ENCODE data around the gene CMTM3.
A peak's percentile ranks its signal among the peaks of the same experiment; 100 is the strongest.
"Not testable (repeated sequence)": the region's sequence is repeated elsewhere in the genome, so short reads cannot be mapped to it uniquely, and the experiment has no call there.

Gene CMTM3

DNA sequence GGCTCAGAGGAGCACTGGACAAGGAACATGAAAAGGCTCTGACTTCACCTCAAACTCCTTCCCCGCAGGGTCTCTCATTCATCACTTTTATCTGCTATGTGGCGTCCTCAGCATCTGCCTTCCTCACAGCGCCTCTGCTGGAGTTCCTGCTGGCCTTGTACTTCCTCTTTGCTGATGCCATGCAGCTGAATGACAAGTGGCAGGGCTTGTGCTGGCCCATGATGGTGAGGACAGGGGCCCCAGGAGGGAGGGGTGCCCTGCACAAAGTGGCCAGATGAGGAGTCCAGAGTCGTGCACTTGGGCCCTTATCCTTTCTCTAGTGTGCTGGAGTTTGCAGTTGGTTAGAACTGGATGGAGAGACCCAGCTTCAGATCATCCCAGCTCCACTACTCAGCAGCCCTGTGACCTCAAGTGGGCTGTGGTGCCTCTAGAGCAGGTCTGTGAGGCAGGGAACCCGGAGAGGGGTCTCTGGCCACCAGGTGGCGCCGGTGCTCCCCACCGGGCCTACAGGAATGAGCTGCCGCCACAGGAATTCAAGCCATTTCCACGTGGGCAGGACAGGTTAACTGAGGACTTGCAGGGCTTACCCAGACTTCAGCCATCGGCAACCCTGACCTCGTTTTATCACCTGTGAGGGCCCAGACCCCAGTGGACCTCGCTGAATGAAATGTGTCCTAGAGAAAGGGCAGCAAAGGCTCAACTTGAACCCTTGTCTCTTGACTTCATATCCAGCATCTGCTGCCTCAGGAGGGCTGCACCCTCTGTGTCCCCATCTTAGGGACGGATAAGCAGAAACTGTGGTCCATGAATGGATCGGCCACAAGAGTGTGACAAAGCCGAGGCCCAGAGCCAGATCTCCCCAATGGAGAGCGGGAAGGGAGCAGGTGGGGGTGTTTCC lies 4.0 kb downstream of the CMTM3 start:
- DNase-seq (ENCODE audit: low read depth in 1 of 2, low spot score in 1 of 2) = peak; percentile 77 to 80

- DNase-seq (ENCODE audit: low read depth in 1 of 2, low spot score in 1 of 2) = no peak
Measured at GRCh38 chr16:66609139-66609510, 4.6 kb downstream of the CMTM3 start.

DNA sequence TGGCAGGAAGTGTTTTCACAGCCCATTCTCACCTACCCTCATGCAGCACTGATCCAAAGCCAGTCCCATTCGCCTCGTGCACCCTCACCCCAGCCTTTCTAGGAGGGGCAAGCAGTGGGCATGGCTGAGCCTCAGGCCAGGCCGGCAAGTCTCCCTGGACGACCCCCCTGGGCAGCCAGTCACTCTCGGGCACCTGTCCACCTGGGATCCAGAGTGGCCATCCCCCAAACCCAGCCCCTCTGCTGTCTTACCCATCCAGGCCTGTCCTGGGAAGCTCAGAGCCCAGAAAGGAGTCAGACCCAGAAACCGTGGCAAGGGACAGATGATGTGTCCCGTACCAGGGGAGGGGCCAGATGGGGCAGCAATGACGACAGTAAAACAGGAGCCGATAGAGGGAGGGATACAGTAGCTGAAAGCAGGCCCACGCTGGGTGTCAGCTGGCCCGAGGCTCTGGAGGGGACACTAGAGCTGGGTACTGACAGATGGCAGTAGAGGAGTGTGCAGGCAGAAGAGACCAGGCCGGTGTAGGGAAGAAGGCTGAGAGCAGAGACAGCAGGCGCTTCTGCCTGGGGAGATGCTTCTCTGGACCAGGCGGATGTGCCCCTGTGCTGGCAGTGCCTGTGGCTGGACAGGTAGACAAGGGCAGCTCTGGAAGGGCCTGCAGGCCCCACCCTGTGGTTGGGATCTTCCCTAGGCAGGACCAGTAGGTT lies 5.8 kb downstream of the CMTM3 start:
- no peak for DNase-seq (ENCODE audit: low read depth in 1 of 2, low spot score in 1 of 2)

- DNase-seq (ENCODE audit: low read depth in 1 of 2, low spot score in 1 of 2) = not testable (repeated sequence)
Measured at GRCh38 chr16:66611911-66612310, 7.4 kb downstream of the CMTM3 start.

- DNase-seq (ENCODE audit: low read depth in 1 of 2, low spot score in 1 of 2) = no peak
Measured at GRCh38 chr16:66612422-66612821, 7.9 kb downstream of the CMTM3 start.

DNA sequence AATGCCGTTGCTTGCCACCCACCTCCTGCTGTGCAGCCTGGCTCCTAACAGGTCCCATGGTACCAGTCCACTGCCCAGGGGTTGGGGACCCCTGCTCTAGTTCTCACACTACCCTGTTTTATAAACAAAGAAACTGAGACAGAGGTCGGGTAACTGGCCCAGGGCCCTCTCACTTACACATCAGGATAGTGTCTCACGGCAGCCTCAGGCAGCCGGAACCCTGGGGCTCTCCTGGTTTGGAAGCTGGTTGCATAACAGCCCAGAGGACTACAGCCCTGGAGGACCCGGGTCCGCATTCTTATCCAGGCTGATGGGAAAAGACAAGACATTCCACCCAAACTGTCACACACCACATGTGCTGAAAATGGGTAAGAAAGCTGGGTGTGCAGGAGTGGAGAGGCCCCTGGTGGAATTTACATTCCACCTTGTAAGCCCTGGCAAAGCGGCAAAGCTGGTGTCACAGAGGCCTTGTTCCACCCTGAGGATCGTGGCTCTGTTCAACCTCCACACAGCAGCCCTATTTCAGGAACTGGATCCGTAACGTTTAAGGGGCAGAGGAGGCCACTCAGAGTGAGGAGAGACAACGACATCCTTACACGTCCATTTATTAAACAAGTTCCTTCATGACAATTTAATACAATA lies 9.8 kb downstream of the CMTM3 start:
- no peak for DNase-seq (ENCODE audit: low read depth in 1 of 2, low spot score in 1 of 2)

- DNase-seq (ENCODE audit: low read depth in 1 of 2, low spot score in 1 of 2) = no peak
Measured at GRCh38 chr16:66616169-66616568, 11.7 kb downstream of the CMTM3 start.

DNA sequence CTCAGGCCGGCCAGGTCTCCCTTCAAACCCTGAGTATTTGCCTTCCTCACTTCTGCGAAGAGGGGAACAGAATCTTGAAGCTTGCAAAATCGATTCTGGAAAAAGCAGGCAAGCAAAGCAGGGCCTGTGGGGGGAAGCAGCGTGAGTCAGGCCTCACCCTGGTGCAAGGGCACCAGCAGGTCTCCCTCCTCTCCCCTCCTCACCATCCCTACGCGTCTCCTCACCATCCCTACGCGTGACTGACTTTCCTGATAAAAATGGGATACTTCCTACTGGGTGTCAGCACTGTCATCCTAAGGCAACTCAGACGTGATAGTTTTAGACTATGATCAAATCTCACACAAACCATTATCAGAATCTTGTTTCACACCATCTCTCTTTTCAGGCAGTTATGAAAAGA lies 12.1 kb downstream of the CMTM3 start:
- DNase-seq (ENCODE audit: low read depth in 1 of 2, low spot score in 1 of 2) = no peak

- no peak for DNase-seq (ENCODE audit: low read depth in 1 of 2, low spot score in 1 of 2)
Measured at GRCh38 chr16:66617010-66617434, 12.5 kb downstream of the CMTM3 start.

DNA sequence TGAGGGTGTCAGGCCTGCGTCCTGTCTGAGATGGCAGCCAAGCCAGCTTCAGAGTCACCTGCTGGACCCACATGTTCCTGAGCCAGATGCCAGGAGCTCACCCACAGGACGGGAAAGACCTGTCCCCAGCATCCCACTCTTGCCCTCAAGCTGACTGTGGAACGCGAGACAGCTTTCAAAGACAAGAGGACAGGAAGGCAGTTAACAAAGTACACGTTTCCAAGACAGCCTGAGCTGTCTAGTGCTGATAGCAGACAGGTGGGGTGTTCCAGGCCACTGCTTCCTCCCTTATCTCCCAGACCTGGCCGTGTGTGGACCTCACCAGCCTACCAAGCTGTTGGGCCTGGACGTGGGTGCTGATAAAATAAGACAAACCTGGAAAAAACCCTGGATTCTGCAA lies 13.2 kb downstream of the CMTM3 start:
- DNase-seq (ENCODE audit: low read depth in 1 of 2, low spot score in 1 of 2) = no peak

GRCh38 chr16:66618588-66619375 lies 14.3 kb downstream of the CMTM3 start:
- no peak for DNase-seq (ENCODE audit: low read depth in 1 of 2, low spot score in 1 of 2)

GRCh38 chr16:66619534-66620428 lies 15.3 kb downstream of the CMTM3 start:
- no peak for DNase-seq (ENCODE audit: low read depth in 1 of 2, low spot score in 1 of 2)

DNA sequence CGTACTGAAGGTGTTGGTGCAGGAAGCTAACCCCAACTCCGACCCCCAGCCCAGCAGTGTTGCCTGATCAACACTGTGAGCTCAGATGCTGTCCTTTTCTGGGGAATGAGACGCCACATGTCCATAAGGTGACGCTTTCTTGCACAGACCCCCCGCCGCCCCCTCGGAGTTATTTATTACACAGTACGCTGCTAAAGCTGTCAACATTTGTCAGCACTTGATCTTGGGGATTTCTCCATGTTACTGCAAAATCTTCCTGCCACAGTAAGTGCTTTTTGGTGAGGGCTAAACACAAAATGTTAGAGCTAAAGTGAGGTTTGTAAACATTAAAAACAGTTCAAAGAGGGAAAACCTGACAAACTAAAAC lies 15.9 kb downstream of the CMTM3 start:
- DNase-seq (ENCODE audit: low read depth in 1 of 2, low spot score in 1 of 2) = no peak

DNA sequence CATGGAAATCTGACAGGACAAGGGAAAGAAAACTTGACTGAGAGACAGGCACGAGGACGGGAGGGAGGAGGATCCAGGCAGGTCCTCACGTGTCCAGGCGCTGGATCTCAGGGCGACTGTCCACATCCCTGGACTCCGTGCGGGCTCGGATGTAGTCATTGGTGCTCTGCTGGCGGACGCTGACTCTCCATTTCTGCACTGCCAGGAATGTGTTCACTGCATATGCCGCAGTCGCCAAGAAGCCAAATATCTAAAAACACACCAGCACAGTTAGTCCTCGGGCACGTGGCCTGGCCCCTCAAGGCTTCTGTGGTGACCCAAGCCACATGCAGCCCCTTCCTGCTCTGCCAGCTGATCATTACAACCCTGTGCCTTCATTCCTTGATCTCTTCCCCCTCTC lies 17.5 kb downstream of the CMTM3 start:
- DNase-seq (ENCODE audit: low read depth in 1 of 2, low spot score in 1 of 2) = no peak

DNA sequence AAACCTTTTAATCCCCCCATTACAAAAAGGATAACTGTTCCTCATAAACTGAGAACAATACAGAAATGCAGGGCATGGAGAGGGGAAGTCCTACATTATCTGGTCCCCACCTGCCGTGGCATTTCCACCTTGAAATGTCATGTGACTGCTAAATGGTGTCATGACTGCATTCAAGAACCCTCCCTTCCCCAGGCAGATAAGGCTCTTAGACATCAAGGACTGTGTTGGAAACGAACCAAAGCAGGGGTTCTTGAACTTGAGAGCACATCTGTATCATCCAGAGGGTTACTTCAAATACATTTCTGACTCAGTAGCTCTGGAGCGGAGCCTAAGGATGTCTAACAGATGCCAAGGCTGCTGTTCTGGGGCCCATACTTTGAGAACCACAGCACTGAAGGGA lies 18.4 kb downstream of the CMTM3 start:
- no peak for DNase-seq (ENCODE audit: low read depth in 1 of 2, low spot score in 1 of 2)

GRCh38 chr16:66623755-66624154 lies 19.3 kb downstream of the CMTM3 start:
- DNase-seq (ENCODE audit: low read depth in 1 of 2, low spot score in 1 of 2) = no peak

- not testable (repeated sequence) for DNase-seq (ENCODE audit: low read depth in 1 of 2, low spot score in 1 of 2)
Measured at GRCh38 chr16:66627611-66628378, 23.3 kb downstream of the CMTM3 start.

DNA sequence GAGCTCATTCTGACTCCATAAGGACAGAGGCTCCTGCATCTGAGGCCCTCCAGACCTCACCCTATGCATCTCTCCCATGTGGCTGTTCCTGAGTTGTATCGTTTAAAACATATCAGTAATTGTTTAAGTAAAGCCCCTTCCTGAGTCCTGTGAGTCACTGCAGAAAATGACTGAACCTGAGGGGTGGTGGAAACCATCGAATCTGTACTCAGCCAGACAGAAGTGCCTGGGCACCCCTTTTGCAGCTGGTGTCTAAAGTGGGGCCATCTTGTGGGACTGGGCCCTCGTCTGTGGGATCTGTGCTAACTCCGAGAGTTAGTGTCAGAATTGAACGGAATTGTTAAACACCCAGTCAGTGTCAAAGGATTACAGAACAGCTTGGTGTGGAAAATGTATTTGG lies 25.4 kb downstream of the CMTM3 start:
- no peak for DNase-seq (ENCODE audit: low read depth in 1 of 2, low spot score in 1 of 2)

DNA sequence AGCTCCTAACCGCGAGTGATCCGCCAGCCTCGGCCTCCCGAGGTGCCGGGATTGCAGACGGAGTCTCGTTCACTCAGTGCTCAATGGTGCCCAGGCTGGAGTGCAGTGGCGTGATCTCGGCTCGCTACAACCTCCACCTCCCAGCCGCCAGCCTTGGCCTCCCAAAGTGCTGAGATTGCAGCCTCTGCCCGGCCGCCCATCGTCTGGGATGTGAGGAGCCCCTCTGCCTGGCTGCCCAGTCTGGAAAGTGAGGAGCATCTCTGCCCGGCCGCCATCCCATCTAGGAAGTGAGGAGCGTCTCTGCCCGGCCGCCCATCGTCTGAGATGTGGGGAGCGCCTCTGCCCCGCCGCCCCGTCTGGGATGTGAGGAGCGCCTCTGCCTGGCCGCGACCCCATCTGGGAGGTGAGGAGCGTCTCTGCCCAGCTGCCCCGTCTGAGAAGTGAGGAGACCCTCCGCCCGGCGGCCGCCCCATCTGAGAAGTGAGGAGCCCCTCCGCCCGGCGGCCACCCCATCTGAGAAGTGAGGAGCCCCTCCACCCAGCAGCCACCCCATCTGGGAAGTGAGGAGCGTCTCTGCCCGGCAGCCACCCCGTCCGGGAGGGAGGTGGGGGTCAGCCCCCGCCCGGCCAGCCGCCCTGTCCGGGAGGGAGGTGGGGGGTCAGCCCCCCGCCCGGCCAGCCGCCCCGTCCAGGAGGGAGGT lies 26.2 kb downstream of the CMTM3 start:
- DNase-seq (ENCODE audit: low read depth in 1 of 2, low spot score in 1 of 2) = not testable (repeated sequence)

All from activated CD4-positive, alpha-beta T cell treated with anti-CD3 and anti-CD28 coated beads, Interleukin-2, amount 50 U/mL, for 24 hours (primary cell).